Fibroblast of skin of right biceps (primary cell): Measurements from ENCODE around the gene HNRNPUL1.

ENCODE experiments used
- DNase-seq: peaks from one replicate; pipeline ENCODE4 v3.0.0-alpha.2; 2013

Gene HNRNPUL1

DNA sequence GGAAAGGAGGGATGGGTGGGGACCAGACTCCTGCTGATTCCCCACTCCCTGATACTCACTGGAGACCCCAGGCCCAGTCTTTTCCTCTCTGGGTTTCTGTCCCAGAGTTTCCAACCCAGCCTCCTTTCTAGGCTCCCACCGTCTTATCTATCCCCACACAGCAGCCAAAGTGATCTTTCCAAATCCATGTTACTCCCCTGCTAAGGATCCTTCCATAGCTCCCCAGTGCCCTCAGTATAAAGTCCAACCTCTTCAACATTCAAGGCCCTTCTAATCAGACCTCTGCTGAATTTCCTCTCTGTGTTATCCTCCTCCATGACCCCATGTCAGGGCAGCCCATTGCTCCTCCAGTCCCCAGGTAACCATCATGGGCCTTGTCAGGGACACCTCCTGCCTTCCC is 90.9 kb downstream of the HNRNPUL1 start:
- no peak for DNase-seq

- DNase-seq: no peak
Observed at GRCh38 chr19:41355802-41356201, 91.6 kb downstream of the HNRNPUL1 start.

GRCh38 chr19:41356984-41357739 is 93.0 kb downstream of the HNRNPUL1 start:
- no peak for DNase-seq
